Keratinocyte (primary cell): ENCODE data around the gene PLEKHG5. TPM values are rescaled to one million over a fixed set of nuclear protein-coding genes. Genes with fewer than 3 reads are reported as not detected.

ENCODE experiments used
- DNase-seq: peaks from one replicate; pipeline ENCODE4 v3.0.0-alpha.2; 2011; ENCODE audit warnings: low read depth, missing footprints, low spot score
- FAIRE-seq: peaks from 2 replicates; lab custom pipeline; 2011; peaks lifted over from hg19 to GRCh38; lab: Jason Lieb, UNC
- H2AFZ ChIP-seq: 2 replicates; pipeline ENCODE4 v1.6.0; 2012; ENCODE audit warnings: low read length, control low read depth, inconsistent platforms; ENCODE audit not compliant: control insufficient read depth
- H3K27ac ChIP-seq: 2 replicates; pipeline ENCODE4 v1.5.1; 2011; ENCODE audit warnings: low read length; ENCODE audit not compliant: control insufficient read depth, insufficient read depth
- H3K27me3 ChIP-seq: 3 replicates; pipeline ENCODE4 v1.6.0; 2011; ENCODE audit warnings: low read length; ENCODE audit not compliant: control insufficient read depth, insufficient read depth; ENCODE audit errors: extremely low read depth
- H3K36me3 ChIP-seq, 2 experiments: 2 replicates in 1 of 2; 3 replicates in 1 of 2; pipeline ENCODE4 v1.5.1; 2011; ENCODE audit warnings: low read length in 2 of 2, mild to moderate bottlenecking in 1 of 2; ENCODE audit not compliant: control insufficient read depth in 2 of 2, insufficient read depth in 2 of 2; ENCODE audit errors: extremely low read depth in 1 of 2
- H3K4me1 ChIP-seq: 3 replicates; pipeline ENCODE4 v1.5.1; 2011; ENCODE audit warnings: low read length; ENCODE audit not compliant: control insufficient read depth, insufficient read depth; ENCODE audit errors: extremely low read depth
- H3K4me2 ChIP-seq: 3 replicates; pipeline ENCODE4 v1.6.0; 2011; ENCODE audit warnings: low read depth, low read length; ENCODE audit not compliant: control insufficient read depth, insufficient read depth; ENCODE audit errors: extremely low read depth
- H3K4me3 ChIP-seq, 3 experiments: fragments of 200-600 bp in 1 of 3; sonication (generic) in 1 of 3; 2 replicates in 2 of 3; 3 replicates in 1 of 3; pipeline ENCODE4 v1.5.1; 2011 to 2016; ENCODE audit warnings: low read length in 3 of 3, mild to moderate bottlenecking in 3 of 3, control low read depth in 2 of 3, inconsistent platforms in 1 of 3, low read depth in 1 of 3, mixed read lengths in 1 of 3, mixed run types in 1 of 3, moderate library complexity in 1 of 3; ENCODE audit not compliant: control insufficient read depth in 2 of 3, insufficient read depth in 2 of 3; ENCODE audit errors: extremely low read depth in 1 of 3
- H3K79me2 ChIP-seq: 2 replicates; pipeline ENCODE4 v1.6.0; 2012; ENCODE audit warnings: low read length; ENCODE audit not compliant: control insufficient read depth, insufficient read depth
- H3K9ac ChIP-seq: 3 replicates; pipeline ENCODE4 v1.6.0; 2011; ENCODE audit warnings: low read length; ENCODE audit not compliant: control insufficient read depth, insufficient read depth; ENCODE audit errors: extremely low read depth
- H3K9me1 ChIP-seq: 3 replicates; pipeline ENCODE4 v1.6.0; 2011; ENCODE audit warnings: low read length; ENCODE audit not compliant: control insufficient read depth, insufficient read depth; ENCODE audit errors: extremely low read depth
- H3K9me3 ChIP-seq: 2 replicates; pipeline ENCODE4 v1.5.1; 2012; ENCODE audit warnings: low read depth, low read length; ENCODE audit not compliant: control insufficient read depth
- H4K20me1 ChIP-seq: 3 replicates; pipeline ENCODE4 v1.6.0; 2011; ENCODE audit warnings: low read length; ENCODE audit not compliant: control insufficient read depth, insufficient read depth; ENCODE audit errors: extremely low read depth
- EZH2 ChIP-seq: IDR thresholded peaks from one replicate; pipeline ENCODE4 v1.6.1; 2012; ENCODE audit warnings: inconsistent platforms, mild to moderate bottlenecking, low read length, moderate library complexity
- dilution Hi-C: fragments of 300-500 bp; cut with MboI; formaldehyde crosslinking; loops from one replicate; pipeline ENCODE4 v1.7.0; 2020; ENCODE audit warnings: low sequenced_read_pairs; ENCODE audit not compliant: extremely low pct_ligation_motif_present
- polyA plus RNA-seq, 5 experiments: library from polyadenylated mRNA; depleted of rRNA in 3 of 5; stranded (reverse) in 3 of 5; stranded (forward) in 1 of 5; unstranded in 1 of 5; fragments of >200 nt; gene quantifications; 1 replicate in 1 of 5; 2 replicates in 3 of 5; 3 replicates in 1 of 5; pipeline versions ENCODE4 v1.2.1 to v1.2.3, GENCODE V29; 2011 to 2012; ENCODE audit warnings: missing spikeins in 2 of 5, low read depth in 1 of 5, low replicate concordance in 1 of 5
- TF ChIP-seq, protein P1 (sequence below), 3 experiments: IDR thresholded peaks in 1 of 3; conservative IDR thresholded peaks in 1 of 3; optimal IDR thresholded peaks in 1 of 3; 2 replicates in 2 of 3; 3 replicates in 1 of 3; pipeline versions ENCODE3 to v1.5.1; 2011; ENCODE audit warnings: low read length in 3 of 3, mild to moderate bottlenecking in 3 of 3, moderate library complexity in 2 of 3, control low read depth in 1 of 3, inconsistent platforms in 1 of 3; ENCODE audit not compliant: insufficient read depth in 2 of 3; ENCODE audit errors: extremely low read depth in 1 of 3

PLEKHG5 gene
- polyA plus RNA-seq, 1 donor (not counting 4 experiments of a cell fraction or from before 2014, with no cell fraction given), result 11.8 TPM

DNA sequence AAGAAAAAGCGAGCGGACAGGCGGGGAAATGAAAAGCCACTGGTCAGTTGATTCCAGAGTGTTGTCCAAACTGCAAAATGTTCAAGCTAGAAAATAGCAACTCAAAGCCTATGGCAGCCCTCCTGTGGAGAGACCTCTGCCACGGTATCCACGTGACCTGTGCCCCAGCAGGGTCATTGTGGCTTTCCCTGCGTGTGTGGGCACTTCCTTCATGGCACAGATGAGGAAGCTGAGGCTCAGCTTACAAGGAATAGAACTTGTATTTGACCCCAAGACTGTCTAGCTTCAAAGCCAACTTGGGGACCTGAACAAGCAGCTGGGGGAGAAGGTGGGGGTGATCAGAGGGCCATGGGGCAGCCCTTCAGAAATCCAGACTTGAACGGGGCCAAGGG is 15.6 kb upstream of the PLEKHG5 start:
- no peak for DNase-seq
- Histone ChIP-seq H3K36me3 (no peaks in the 10 kb centered on the region), H3K4me3 (no peak overlapping the region), H3K9ac (no peak overlapping the region), H3K9me1 (no peaks in the 10 kb centered on the region), H4K20me1 (no peaks in the 10 kb centered on the region), H3K27ac (no peak overlapping the region), H3K4me1 (no peaks in the 10 kb centered on the region), H2AFZ (no peak overlapping the region), H3K27me3 (peaks cover 4% of the 10 kb centered on the region), H3K79me2 (no peaks in the 10 kb centered on the region), H3K4me2 (no peak overlapping the region), H3K9me3 (no peaks in the 10 kb centered on the region)
- FAIRE-seq, result no peak
- TF ChIP-seq, protein P1, sequence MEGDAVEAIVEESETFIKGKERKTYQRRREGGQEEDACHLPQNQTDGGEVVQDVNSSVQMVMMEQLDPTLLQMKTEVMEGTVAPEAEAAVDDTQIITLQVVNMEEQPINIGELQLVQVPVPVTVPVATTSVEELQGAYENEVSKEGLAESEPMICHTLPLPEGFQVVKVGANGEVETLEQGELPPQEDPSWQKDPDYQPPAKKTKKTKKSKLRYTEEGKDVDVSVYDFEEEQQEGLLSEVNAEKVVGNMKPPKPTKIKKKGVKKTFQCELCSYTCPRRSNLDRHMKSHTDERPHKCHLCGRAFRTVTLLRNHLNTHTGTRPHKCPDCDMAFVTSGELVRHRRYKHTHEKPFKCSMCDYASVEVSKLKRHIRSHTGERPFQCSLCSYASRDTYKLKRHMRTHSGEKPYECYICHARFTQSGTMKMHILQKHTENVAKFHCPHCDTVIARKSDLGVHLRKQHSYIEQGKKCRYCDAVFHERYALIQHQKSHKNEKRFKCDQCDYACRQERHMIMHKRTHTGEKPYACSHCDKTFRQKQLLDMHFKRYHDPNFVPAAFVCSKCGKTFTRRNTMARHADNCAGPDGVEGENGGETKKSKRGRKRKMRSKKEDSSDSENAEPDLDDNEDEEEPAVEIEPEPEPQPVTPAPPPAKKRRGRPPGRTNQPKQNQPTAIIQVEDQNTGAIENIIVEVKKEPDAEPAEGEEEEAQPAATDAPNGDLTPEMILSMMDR (optimal IDR thresholded peaks at IDR 0.05 in 1 of 3, IDR thresholded peaks at IDR 0.05 in 1 of 3, conservative IDR thresholded peaks at IDR 0.05 in 1 of 3; ENCODE audit: extremely low read depth in 1 of 3, insufficient read depth in 2 of 3, low read length in 3 of 3), result no peak
- no peak for TF ChIP-seq EZH2
- dilution Hi-C loops, result no loop called here

DNA sequence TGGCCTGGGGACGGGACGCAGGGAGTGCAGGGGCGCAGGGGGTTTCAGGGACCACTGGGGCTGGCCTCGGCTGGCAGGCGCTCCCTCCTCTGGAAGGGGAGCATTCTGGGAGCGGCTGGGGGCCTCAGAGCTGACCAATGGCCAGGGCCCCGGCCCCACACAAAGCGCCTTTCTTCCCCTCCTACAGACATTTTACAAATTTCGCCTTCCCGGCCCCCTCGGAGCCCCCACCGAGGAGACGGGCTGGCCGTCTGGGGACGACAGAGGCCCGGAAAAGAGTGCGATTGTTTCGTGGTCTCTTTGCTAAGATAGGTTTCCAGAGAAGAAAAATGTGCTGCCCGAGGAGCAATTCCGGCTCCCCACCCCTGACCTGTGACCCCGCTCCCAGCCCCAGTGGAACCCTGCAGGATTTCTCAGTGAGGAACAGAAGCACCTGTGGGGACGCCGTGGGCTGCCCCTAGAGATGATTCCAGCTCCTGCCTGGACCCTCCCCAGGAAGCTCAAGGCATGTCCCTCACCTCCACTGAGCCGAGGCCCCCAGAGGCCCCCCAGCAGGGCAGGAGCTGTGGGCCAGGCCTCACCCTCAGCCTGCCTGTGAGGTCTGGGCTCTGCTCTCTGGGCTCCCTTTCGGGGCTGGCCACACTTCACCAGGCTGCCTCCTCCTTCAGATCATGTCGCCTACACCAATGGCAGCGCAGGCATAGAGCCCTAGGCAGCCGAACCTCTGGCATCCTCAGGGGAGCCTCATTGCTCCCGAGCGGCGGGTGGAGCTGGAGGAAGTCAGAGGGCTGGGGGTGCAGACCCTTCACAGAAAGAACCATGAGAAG is 15.0 kb upstream of the PLEKHG5 start:
- H3K36me3 ChIP-seq, result no peaks in the 10 kb centered on the region
- H3K9me3 ChIP-seq, result no peaks in the 10 kb centered on the region
- H3K4me3 ChIP-seq, result no peak overlapping the region
- H3K27ac ChIP-seq, result no peak overlapping the region
- dilution Hi-C loops, result no loop called here
- H4K20me1 ChIP-seq, result no peaks in the 10 kb centered on the region
- no peaks in the 10 kb centered on the region for H3K9me1 ChIP-seq
- H3K4me2 ChIP-seq, result no peak overlapping the region
- FAIRE-seq (no peak), DNase-seq (no peak)
- H3K79me2 ChIP-seq, result no peaks in the 10 kb centered on the region
- no peaks in the 10 kb centered on the region for H3K4me1 ChIP-seq
- no peak overlapping the region for H3K9ac ChIP-seq
- H2AFZ ChIP-seq, result no peak overlapping the region
- H3K27me3 ChIP-seq, result peaks cover 4% of the 10 kb centered on the region
- TF ChIP-seq, protein P1 (optimal IDR thresholded peaks at IDR 0.05 in 1 of 3, IDR thresholded peaks at IDR 0.05 in 1 of 3, conservative IDR thresholded peaks at IDR 0.05 in 1 of 3; ENCODE audit: extremely low read depth in 1 of 3, insufficient read depth in 2 of 3, low read length in 3 of 3), result no peak
- TF ChIP-seq EZH2, result no peak
